AG09309 (cell line): ENCODE measurements around the gene LOXL4.
A peak's percentile ranks its signal among the peaks of the same experiment; 100 is the strongest.

Source experiments
- DNase-seq: peaks from one replicate; pipeline ENCODE4 v3.0.0-alpha.2; 2010; ENCODE audit warnings: low read depth
- H3K4me3 ChIP-seq: 2 replicates; pipeline ENCODE4 v1.5.1; 2011; ENCODE audit warnings: mild to moderate bottlenecking, low read depth, low read length, moderate library complexity; ENCODE audit not compliant: control insufficient read depth
- CTCF ChIP-seq: IDR thresholded peaks from 2 replicates; pipeline ENCODE4 v1.5.1; 2011; ENCODE audit warnings: mild to moderate bottlenecking, low read depth, low read length, inconsistent platforms; ENCODE audit not compliant: insufficient read depth, control insufficient read depth; ENCODE audit errors: missing control alignments

Gene LOXL4

GRCh38 chr10:98295907-98296306, 27.9 kb upstream of the LOXL4 start:
- TF ChIP-seq CTCF: no peak
- DNase-seq: peak; percentile 38
- H3K4me3 ChIP-seq: no peak overlapping the region

- TF ChIP-seq CTCF: no peak
- H3K4me3 ChIP-seq: no peak overlapping the region
- DNase-seq: no peak
Measured at GRCh38 chr10:98295401-98295811, 27.4 kb upstream of the LOXL4 start.

GRCh38 chr10:98294270-98294627, 26.3 kb upstream of the LOXL4 start:
- no peak overlapping the region for H3K4me3 ChIP-seq
- TF ChIP-seq CTCF: no peak
- DNase-seq: no peak

GRCh38 chr10:98293550-98294269, 25.7 kb upstream of the LOXL4 start:
- no peak for TF ChIP-seq CTCF
- no peak overlapping the region for H3K4me3 ChIP-seq
- DNase-seq: no peak

GRCh38 chr10:98292971-98293370, 25.0 kb upstream of the LOXL4 start:
- no peak for TF ChIP-seq CTCF
- no peak overlapping the region for H3K4me3 ChIP-seq
- no peak for DNase-seq

- DNase-seq: no peak
- no peak for TF ChIP-seq CTCF
- H3K4me3 ChIP-seq: no peak overlapping the region
Measured at GRCh38 chr10:98289802-98290209, 21.8 kb upstream of the LOXL4 start.
